SH-SY5Y (cell line): Measurements from ENCODE around the gene C7.

ENCODE experiments used
- GATA2 ChIP-seq: IDR thresholded peaks from 2 replicates; pipeline ENCODE4 v1.6.1; 2011; ENCODE audit warnings: mild to moderate bottlenecking, low read depth, low read length
- GATA3 ChIP-seq: IDR thresholded peaks from 2 replicates; pipeline ENCODE4 v1.6.1; 2011; ENCODE audit warnings: low read depth, mild to moderate bottlenecking, low read length, moderate library complexity

GRCh38 chr5:40983781-40984180 lies 74.5 kb downstream of the C7 start:
- TF ChIP-seq GATA2 (no peak), GATA3 (no peak)
